ENCODE results near the gene PCDHB14. TPM values are rescaled to one million over a fixed set of nuclear protein-coding genes. Genes with fewer than 3 reads are reported as not detected.

Gene PCDHB14
- total RNA-seq, 1 experiment from 2014 or later: 0.80 TPM

- Histone ChIP-seq H3K36me3 (ENCODE audit: control insufficient read depth, insufficient read depth, low read length) (no peaks in the 10 kb centered on the region), H3K27ac (ENCODE audit: low read length) (no peak overlapping the region), H3K4me1 (ENCODE audit: control insufficient read depth, insufficient read depth, low read length) (no peaks in the 10 kb centered on the region), H3K4me3 (ENCODE audit: low read depth in 2 of 2, low read length in 2 of 2) (no peak overlapping the region), H3K9me3 (ENCODE audit: control insufficient read depth, insufficient read depth, low read depth, low read length) (peaks cover 85% of the 10 kb centered on the region), H3K27me3 (ENCODE audit: control insufficient read depth, insufficient read depth, low read length) (no peaks in the 10 kb centered on the region)
- DNase-seq (ENCODE audit: low read depth, low spot score) (no peak), ATAC-seq (no peak)
- TF ChIP-seq CTCF (IDR thresholded peaks at IDR 0.05): no peak
- TF ChIP-seq, protein P1, sequence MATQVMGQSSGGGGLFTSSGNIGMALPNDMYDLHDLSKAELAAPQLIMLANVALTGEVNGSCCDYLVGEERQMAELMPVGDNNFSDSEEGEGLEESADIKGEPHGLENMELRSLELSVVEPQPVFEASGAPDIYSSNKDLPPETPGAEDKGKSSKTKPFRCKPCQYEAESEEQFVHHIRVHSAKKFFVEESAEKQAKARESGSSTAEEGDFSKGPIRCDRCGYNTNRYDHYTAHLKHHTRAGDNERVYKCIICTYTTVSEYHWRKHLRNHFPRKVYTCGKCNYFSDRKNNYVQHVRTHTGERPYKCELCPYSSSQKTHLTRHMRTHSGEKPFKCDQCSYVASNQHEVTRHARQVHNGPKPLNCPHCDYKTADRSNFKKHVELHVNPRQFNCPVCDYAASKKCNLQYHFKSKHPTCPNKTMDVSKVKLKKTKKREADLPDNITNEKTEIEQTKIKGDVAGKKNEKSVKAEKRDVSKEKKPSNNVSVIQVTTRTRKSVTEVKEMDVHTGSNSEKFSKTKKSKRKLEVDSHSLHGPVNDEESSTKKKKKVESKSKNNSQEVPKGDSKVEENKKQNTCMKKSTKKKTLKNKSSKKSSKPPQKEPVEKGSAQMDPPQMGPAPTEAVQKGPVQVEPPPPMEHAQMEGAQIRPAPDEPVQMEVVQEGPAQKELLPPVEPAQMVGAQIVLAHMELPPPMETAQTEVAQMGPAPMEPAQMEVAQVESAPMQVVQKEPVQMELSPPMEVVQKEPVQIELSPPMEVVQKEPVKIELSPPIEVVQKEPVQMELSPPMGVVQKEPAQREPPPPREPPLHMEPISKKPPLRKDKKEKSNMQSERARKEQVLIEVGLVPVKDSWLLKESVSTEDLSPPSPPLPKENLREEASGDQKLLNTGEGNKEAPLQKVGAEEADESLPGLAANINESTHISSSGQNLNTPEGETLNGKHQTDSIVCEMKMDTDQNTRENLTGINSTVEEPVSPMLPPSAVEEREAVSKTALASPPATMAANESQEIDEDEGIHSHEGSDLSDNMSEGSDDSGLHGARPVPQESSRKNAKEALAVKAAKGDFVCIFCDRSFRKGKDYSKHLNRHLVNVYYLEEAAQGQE (IDR thresholded peaks at IDR 0.05; ENCODE audit: insufficient read depth in 1 of 2, low read depth in 2 of 2, low read length in 1 of 2): no peak
- TF ChIP-seq TCF7L2 (IDR thresholded peaks at IDR 0.05; ENCODE audit: low read depth, low read length): no peak
- no peak for TF ChIP-seq POLR2AphosphoS5 (IDR thresholded peaks at IDR 0.05; ENCODE audit: low read depth, low read length)
- no peak for TF ChIP-seq SIN3A (IDR thresholded peaks at IDR 0.05; ENCODE audit: borderline replicate concordance, insufficient read depth, low read depth, low read length)
- POLR2A ChIA-PET: no interaction called here
- BruUV-seq (replicated peaks): no TSS peak
- intact Hi-C loops (cut with micrococcal nuclease; ENCODE audit: unreplicated experiment): no loop called here
- CTCF ChIA-PET: no interaction called here
- in situ Hi-C loops (cut with HindIII; ENCODE audit: low pct_unique_long_range_greater_than_20kb, low sequenced_read_pairs): no loop called here
Observed at GRCh38 chr5:141258948-141259347, 35.8 kb downstream of the PCDHB14 start.

DNA sequence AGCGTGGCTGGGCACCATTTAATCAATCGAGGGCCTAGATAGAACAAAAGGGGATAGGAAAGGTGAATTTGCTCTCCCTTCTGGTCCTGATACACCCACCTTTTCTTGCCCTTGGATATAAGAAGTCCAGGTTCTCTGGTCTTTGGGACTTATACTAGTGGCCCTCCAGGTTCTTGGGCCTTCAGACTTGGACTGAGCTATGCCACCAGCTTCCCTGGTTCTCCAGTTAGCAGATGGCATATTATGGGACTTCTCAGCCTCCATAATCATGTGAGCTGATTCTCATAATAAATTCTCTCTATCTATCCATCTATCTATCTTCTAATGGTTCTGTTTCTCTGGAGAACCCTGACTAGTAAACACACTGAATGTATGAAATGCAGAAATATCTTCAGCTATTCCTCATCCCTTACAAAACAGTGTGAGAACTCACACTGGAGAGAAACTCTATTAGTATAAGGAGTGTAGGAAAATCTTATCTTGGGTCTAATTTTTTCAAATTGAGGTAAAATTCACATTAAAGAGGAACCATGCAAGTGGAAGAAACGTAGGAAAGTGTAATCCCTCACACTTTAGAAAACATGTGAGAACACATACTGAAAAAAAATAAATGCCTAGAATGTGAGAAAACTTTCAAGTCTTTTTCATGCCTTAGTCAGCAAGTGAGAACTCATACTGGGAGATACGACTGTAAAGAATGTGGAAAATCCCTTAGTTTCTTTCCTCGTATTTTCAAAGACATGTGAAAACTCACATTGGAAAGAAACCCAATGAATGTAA lies 37.5 kb downstream of the PCDHB14 start:
- BruUV-seq (replicated peaks): no TSS peak
- no peaks in the 10 kb centered on the region for H3K36me3 ChIP-seq (ENCODE audit: control insufficient read depth, insufficient read depth, low read length)
- H3K27ac ChIP-seq (ENCODE audit: low read length): no peak overlapping the region
- H3K4me3 ChIP-seq (ENCODE audit: low read depth in 2 of 2, low read length in 2 of 2): no peak overlapping the region
- DNase-seq (ENCODE audit: low read depth, low spot score): no peak
- ChIA-PET POLR2A (no interaction called here), CTCF (no interaction called here)
- intact Hi-C loops (cut with micrococcal nuclease; ENCODE audit: unreplicated experiment): loop anchor here (10.0 kb wide), 1 partner anchor 54 kb away; no protein-coding TSS in a partner anchor
- no peaks in the 10 kb centered on the region for H3K4me1 ChIP-seq (ENCODE audit: control insufficient read depth, insufficient read depth, low read length)
- ATAC-seq: no peak
- peaks cover 80% of the 10 kb centered on the region for H3K9me3 ChIP-seq (ENCODE audit: control insufficient read depth, insufficient read depth, low read depth, low read length)
- no peak for TF ChIP-seq CTCF (IDR thresholded peaks at IDR 0.05)
- no peak for TF ChIP-seq SIN3A (IDR thresholded peaks at IDR 0.05; ENCODE audit: borderline replicate concordance, insufficient read depth, low read depth, low read length)
- TF ChIP-seq, protein P1 (IDR thresholded peaks at IDR 0.05; ENCODE audit: insufficient read depth in 1 of 2, low read depth in 2 of 2, low read length in 1 of 2): no peak
- no peak for TF ChIP-seq TCF7L2 (IDR thresholded peaks at IDR 0.05; ENCODE audit: low read depth, low read length)
- TF ChIP-seq POLR2AphosphoS5 (IDR thresholded peaks at IDR 0.05; ENCODE audit: low read depth, low read length): no peak
- in situ Hi-C loops (cut with HindIII; ENCODE audit: low pct_unique_long_range_greater_than_20kb, low sequenced_read_pairs): no loop called here
- no peaks in the 10 kb centered on the region for H3K27me3 ChIP-seq (ENCODE audit: control insufficient read depth, insufficient read depth, low read length)

Data from Panc1 (cell line).